Measurements from ENCODE around the gene ARHGEF37. TPM values are rescaled to one million over a fixed set of nuclear protein-coding genes. Genes with fewer than 3 reads are reported as not detected.

ARHGEF37 gene
- total and polyA plus RNA-seq, 2 of the 8 experiments (the other 6 are each of a cell fraction or from before 2014, with no cell fraction given), result 0.21 to 0.48 TPM

- Histone ChIP-seq H2BK15ac (ENCODE audit: low read length) (no peak overlapping the region), H3K9ac (replicated peaks in 1 of 4; ENCODE audit: extremely low read depth in 1 of 4, low read depth in 3 of 4, low read length in 3 of 4) (no peak overlapping the region), H3K56ac (replicated peaks; ENCODE audit: insufficient read length, low read depth, low read length) (no peak overlapping the region), H3K4me3 (ENCODE audit: extremely low read depth in 1 of 4, insufficient read depth in 2 of 4, low read depth in 3 of 4, low read length in 4 of 4) (no peak overlapping the region), H3K79me2 (ENCODE audit: control insufficient read depth in 1 of 2, insufficient read depth in 2 of 2, low read length in 2 of 2) (no peaks in the 10 kb centered on the region), H2AFZ (ENCODE audit: low read length) (peak overlapping the region; percentile 77; the same call in 1 of the 2 replicates), H2BK5ac (ENCODE audit: low read depth, low read length) (no peak overlapping the region), H4K20me1 (replicated peaks in 1 of 2; ENCODE audit: control insufficient read depth in 1 of 2, insufficient read depth in 2 of 2, low read length in 2 of 2) (no peaks in the 10 kb centered on the region), H4K5ac (ENCODE audit: insufficient read length, low read depth, low read length) (no peak overlapping the region), H3K23me2 (ENCODE audit: low read depth, low read length) (no peaks in the 10 kb centered on the region; the same call in 1 of the 2 replicates), H4K91ac (replicated peaks; ENCODE audit: insufficient read length, low read length) (no peak overlapping the region), H2BK12ac (ENCODE audit: low read depth, low read length) (no peak overlapping the region), H3K4me1 (replicated peaks in 1 of 4; ENCODE audit: control insufficient read depth in 3 of 4, insufficient read depth in 4 of 4, low read length in 3 of 4) (no peaks in the 10 kb centered on the region), H3K79me1 (ENCODE audit: low read depth, low read length) (no peaks in the 10 kb centered on the region), H2BK20ac (ENCODE audit: low read length) (no peak overlapping the region), H2BK120ac (replicated peaks; ENCODE audit: low read depth, low read length) (no peak overlapping the region), H3K27me3 (replicated peaks in 1 of 4; ENCODE audit: control insufficient read depth in 3 of 4, extremely low read depth in 1 of 4, insufficient read depth in 3 of 4, low read length in 3 of 4) (no peaks in the 10 kb centered on the region; a peak in 1 of 7 replicates), H3K36me3 (ENCODE audit: control insufficient read depth in 2 of 4, insufficient read depth in 4 of 4, low read length in 3 of 4) (no peaks in the 10 kb centered on the region), H4K8ac (ENCODE audit: extremely low read depth, insufficient read depth, low read length) (no peak overlapping the region), H3K4ac (replicated peaks; ENCODE audit: insufficient read length, low read depth, low read length) (no peak overlapping the region), H3K14ac (ENCODE audit: insufficient read length) (no peak overlapping the region), H3K4me2 (ENCODE audit: insufficient read depth in 1 of 2, low read depth in 2 of 2, low read length in 2 of 2) (no peak overlapping the region), H3K18ac (ENCODE audit: extremely low read depth, low read length) (no peak overlapping the region), H3K9me3 (ENCODE audit: insufficient read depth in 2 of 2, low read depth in 1 of 2, low read length in 1 of 2) (no peaks in the 10 kb centered on the region), H2AK5ac (ENCODE audit: low read depth, low read length) (no peak overlapping the region), H3K27ac (ENCODE audit: low read depth, low read length) (no peak overlapping the region), H3K23ac (ENCODE audit: insufficient read length) (no peak overlapping the region)
- POLR2A ChIA-PET (ENCODE audit: partially characterized antibody), result no interaction called here
- FAIRE-seq (no peak), DNase-seq (ENCODE audit: low read depth in 1 of 2, low spot score in 2 of 2) (no peak)
- WGBS, 2 experiments (ENCODE audit: extremely low coverage in 1 of 2, insufficient coverage in 1 of 2, insufficient read length in 1 of 2, insufficient replicate concordance in 2 of 2, low coverage in 1 of 2, low lambda C conversion rate in 2 of 2, missing lambda C conversion rate in 1 of 2), result 91% methylated on average over 18 of the region's 18 CpGs; no CpG with 5 or more reads in 1 of the 2 experiments
- TF ChIP-seq NANOG (IDR thresholded peaks at IDR 0.05; ENCODE audit: insufficient read depth, low read depth, low read length, poor library complexity, severe bottlenecking) (no peak), BRCA1 (IDR thresholded peaks at IDR 0.05; ENCODE audit: low read depth, low read length) (no peak), JUN (IDR thresholded peaks at IDR 0.05; ENCODE audit: low read depth, low read length) (no peak), CTBP2 (IDR thresholded peaks at IDR 0.05; ENCODE audit: borderline replicate concordance, insufficient read depth, insufficient read length, low read length) (no peak), CHD2 (IDR thresholded peaks at IDR 0.05; ENCODE audit: low read length) (no peak), SP4 (IDR thresholded peaks at IDR 0.05; ENCODE audit: low read length) (no peak), GTF2F1 (IDR thresholded peaks at IDR 0.05; ENCODE audit: borderline replicate concordance, low read depth, low read length) (no peak), YY1 (IDR thresholded peaks at IDR 0.05; ENCODE audit: low read depth, low read length) (peak; percentile 74; the same call in 1 of the 2 replicates), TEAD4 (IDR thresholded peaks at IDR 0.05; ENCODE audit: low read depth, low read length) (no peak)
- CTCF ChIA-PET (ENCODE audit: partially characterized antibody), result interaction anchor here (0.8 to 19.9 kb wide), 15 partner anchors 11 to 350 kb away, joined by 3 to 470 read pairs (median 5); no protein-coding TSS in a partner anchor
Observed at GRCh38 chr5:149641000-149641576, 59.8 kb downstream of the ARHGEF37 start.
